ENCODE data around the gene C2orf42. TPM values are rescaled to one million over a fixed set of nuclear protein-coding genes. Genes with fewer than 3 reads are reported as not detected.

The C2orf42 gene
- total and polyA plus RNA-seq, 2 of the 4 experiments (the other 2 are of a cell fraction): 7.5 to 31.5 TPM

GRCh38 chr2:70240599-70240998 lies 49.8 kb upstream of the C2orf42 start (continued):
- no peak for TF ChIP-seq USF2 (IDR thresholded peaks at IDR 0.05; ENCODE audit: low read depth, low read length)
- TF ChIP-seq FOS (IDR thresholded peaks at IDR 0.05; ENCODE audit: low read depth, low read length): no peak
- no peak for TF ChIP-seq SMC3 (IDR thresholded peaks at IDR 0.05; ENCODE audit: low read depth, low read length)
- TF ChIP-seq CEBPB (IDR thresholded peaks at IDR 0.05; ENCODE audit: low read depth, low read length): no peak

- ChIA-PET CTCF (no interaction called here), POLR2A (ENCODE audit: unreplicated experiment) (no interaction called here)
- no peaks in the 10 kb centered on the region for H3K4me1 ChIP-seq (ENCODE audit: control insufficient read depth, insufficient read depth, low read length)
- no peak overlapping the region for H2BK5ac ChIP-seq (ENCODE audit: low read depth, low read length, poor library complexity, severe bottlenecking)
- dilution Hi-C loops (cut with HindIII; ENCODE audit: low sequenced_read_pairs, unreplicated experiment) (no loop called here), intact Hi-C loops (cut with micrococcal nuclease) (no loop called here), in situ Hi-C loops (cut with MboI; ENCODE audit: low sequenced_read_pairs) (loop anchor here (25.0 kb wide), 1 partner anchor 322 kb away; the partner anchor contains the start of gene MXD1)
- peaks cover 25% of the 10 kb centered on the region for H4K20me1 ChIP-seq (ENCODE audit: insufficient read depth, low read length)
- no peak overlapping the region for H3K23ac ChIP-seq (ENCODE audit: low read depth, low read length)
- TF ChIP-seq RCOR1 (IDR thresholded peaks at IDR 0.05; ENCODE audit: insufficient replicate concordance, low read length): no peak
- TF ChIP-seq MXI1 (IDR thresholded peaks at IDR 0.05; ENCODE audit: borderline replicate concordance, low read depth, low read length): no peak
- TF ChIP-seq POLR2A (IDR thresholded peaks at IDR 0.05; ENCODE audit: low read depth, low read length): no peak
- TF ChIP-seq CEBPB (IDR thresholded peaks at IDR 0.05; ENCODE audit: low read depth, low read length): no peak
- no peak for TF ChIP-seq SMC3 (IDR thresholded peaks at IDR 0.05; ENCODE audit: low read depth, low read length)
- no peak for TF ChIP-seq ELK1 (IDR thresholded peaks at IDR 0.05; ENCODE audit: borderline replicate concordance, low read depth, low read length)
- TF ChIP-seq NFE2L2 (IDR thresholded peaks at IDR 0.05; ENCODE audit: low read depth, low read length): no peak
- no peak for TF ChIP-seq BHLHE40 (IDR thresholded peaks at IDR 0.05; ENCODE audit: low read depth, low read length)
- no peak for TF ChIP-seq MAZ (IDR thresholded peaks at IDR 0.05; ENCODE audit: borderline replicate concordance, low read depth, low read length)
- no peak for TF ChIP-seq FOS (IDR thresholded peaks at IDR 0.05; ENCODE audit: low read depth, low read length)
- TF ChIP-seq RFX5 (IDR thresholded peaks at IDR 0.05; ENCODE audit: low read depth, low read length): no peak
- H3K9ac ChIP-seq (ENCODE audit: low read depth, low read length): no peak overlapping the region
- H4K5ac ChIP-seq (ENCODE audit: low read depth, low read length): no peak overlapping the region
- H4K91ac ChIP-seq (ENCODE audit: insufficient read depth, low read depth, low read length): no peak overlapping the region
- no CpG with 5 or more reads among the region's 3 CpGs for WGBS, 2 experiments (ENCODE audit: extremely low coverage in 2 of 2, insufficient read length in 1 of 2)
- H2AK9ac ChIP-seq (replicated peaks; ENCODE audit: low read depth, low read length, poor library complexity): no peak overlapping the region
- no peak overlapping the region for H3K4me3 ChIP-seq (ENCODE audit: insufficient read depth, low read depth, low read length)
- no peak overlapping the region for H2AK5ac ChIP-seq (ENCODE audit: low read depth, low read length)
- no peak overlapping the region for H2BK120ac ChIP-seq (ENCODE audit: low read depth, low read length)
- no TSS peak for BruUV-seq (replicated peaks)
- no peak overlapping the region for H2BK15ac ChIP-seq (ENCODE audit: low read depth, low read length)
- no peaks in the 10 kb centered on the region for H3K9me1 ChIP-seq (ENCODE audit: insufficient read depth, low read length)
- DNase-seq (no peak), ATAC-seq (ENCODE audit: low read depth) (no peak)
- H3K18ac ChIP-seq (ENCODE audit: low read depth, low read length): no peak overlapping the region
- no peak overlapping the region for H3K4me2 ChIP-seq (ENCODE audit: low read depth, low read length)
- H2AFZ ChIP-seq (replicated peaks; ENCODE audit: low read length, poor library complexity): no peak overlapping the region
- no peak overlapping the region for H3K14ac ChIP-seq (replicated peaks; ENCODE audit: low read depth, low read length)
- H3K9me3 ChIP-seq (ENCODE audit: control insufficient read depth, insufficient read depth, low read length): no peaks in the 10 kb centered on the region
- no peak overlapping the region for H2BK20ac ChIP-seq (ENCODE audit: low read depth, low read length)
- no peak overlapping the region for H3K4ac ChIP-seq (ENCODE audit: low read depth, low read length)
- H4K8ac ChIP-seq (ENCODE audit: low read depth in 2 of 2, low read length in 2 of 2): no peak overlapping the region
- peaks cover 11 to 45% of the 10 kb centered on the region in 2 experiments for H3K79me1 ChIP-seq (ENCODE audit: low read depth in 1 of 2, low read length in 2 of 2)
- H3K56ac ChIP-seq (ENCODE audit: extremely low read depth, insufficient read depth, low read length): no peak overlapping the region
- peaks cover 38% of the 10 kb centered on the region for H3K36me3 ChIP-seq (ENCODE audit: control insufficient read depth, insufficient read depth, low read length)
- no peak overlapping the region for H3K27ac ChIP-seq (ENCODE audit: insufficient read depth, low read length)
- H3K27me3 ChIP-seq (ENCODE audit: control insufficient read depth, insufficient read depth, low read length): no peaks in the 10 kb centered on the region
Observed at GRCh38 chr2:70233926-70234325, 43.1 kb upstream of the C2orf42 start.
